ENCODE results near the gene DOCK1. TPM values are rescaled to one million over a fixed set of nuclear protein-coding genes. Genes with fewer than 3 reads are reported as not detected.

The DOCK1 gene
- total RNA-seq, 1 experiment from 2014 or later, result 60.4 TPM

- no peak overlapping the region for H3K4me3 ChIP-seq
- H3K27ac ChIP-seq, result no peak overlapping the region
- no peaks in the 10 kb centered on the region for H3K9me3 ChIP-seq (replicated peaks)
- H3K27me3 ChIP-seq (replicated peaks), result peaks cover 3% of the 10 kb centered on the region
- peaks cover 7% of the 10 kb centered on the region; the same call in 1 of the 2 replicates for H3K36me3 ChIP-seq
- H3K4me1 ChIP-seq (replicated peaks), result peaks cover 6% of the 10 kb centered on the region
- DNase-seq (ENCODE audit: low read depth in 1 of 2, low spot score in 2 of 2), result no peak
These were observed 295.4 kb downstream of the DOCK1 start for GRCh38 chr10:127200646-127201045.

- Histone ChIP-seq H3K27ac (no peak overlapping the region), H3K4me3 (no peak overlapping the region), H3K9me3 (replicated peaks) (no peaks in the 10 kb centered on the region), H3K36me3 (peaks cover 7% of the 10 kb centered on the region; the same call in 1 of the 2 replicates), H3K4me1 (replicated peaks) (no peaks in the 10 kb centered on the region), H3K27me3 (replicated peaks) (no peaks in the 10 kb centered on the region)
- no peak for DNase-seq (ENCODE audit: low read depth in 1 of 2, low spot score in 2 of 2)
These were observed 297.8 kb downstream of the DOCK1 start for GRCh38 chr10:127203067-127203466.

- no peaks in the 10 kb centered on the region for H3K4me1 ChIP-seq (replicated peaks)
- H3K27me3 ChIP-seq (replicated peaks), result no peaks in the 10 kb centered on the region
- no peak overlapping the region for H3K4me3 ChIP-seq
- no peak overlapping the region for H3K27ac ChIP-seq
- DNase-seq (ENCODE audit: low read depth in 1 of 2, low spot score in 2 of 2), result no peak
- H3K9me3 ChIP-seq (replicated peaks), result no peaks in the 10 kb centered on the region
- 0 out of 2 replicates have a peak, but pooled peaks cover 7% of the 10 kb centered on the region for H3K36me3 ChIP-seq
These were observed 301.9 kb downstream of the DOCK1 start for GRCh38 chr10:127207081-127207480.

- Histone ChIP-seq H3K36me3 (no peaks in the 10 kb centered on the region), H3K4me1 (replicated peaks) (no peaks in the 10 kb centered on the region), H3K4me3 (no peak overlapping the region), H3K9me3 (replicated peaks) (no peaks in the 10 kb centered on the region), H3K27me3 (replicated peaks) (no peaks in the 10 kb centered on the region), H3K27ac (no peak overlapping the region)
- DNase-seq (ENCODE audit: low read depth in 1 of 2, low spot score in 2 of 2), result no peak
These were observed 305.8 kb downstream of the DOCK1 start for GRCh38 chr10:127210936-127211466.

- H3K4me3 ChIP-seq, result no peak overlapping the region
- no peak overlapping the region for H3K27ac ChIP-seq
- H3K9me3 ChIP-seq (replicated peaks), result no peaks in the 10 kb centered on the region
- 0 out of 2 replicates have a peak, but pooled peaks cover 2% of the 10 kb centered on the region for H3K4me1 ChIP-seq (replicated peaks)
- H3K36me3 ChIP-seq, result no peaks in the 10 kb centered on the region
- H3K27me3 ChIP-seq (replicated peaks), result no peaks in the 10 kb centered on the region
- DNase-seq (ENCODE audit: low read depth in 1 of 2, low spot score in 2 of 2), result no peak
These were observed 310.6 kb downstream of the DOCK1 start for GRCh38 chr10:127215866-127216265.

- H3K4me3 ChIP-seq, result no peak overlapping the region
- no peaks in the 10 kb centered on the region for H3K36me3 ChIP-seq
- no peak overlapping the region for H3K27ac ChIP-seq
- H3K4me1 ChIP-seq (replicated peaks), result 0 out of 2 replicates have a peak, but pooled peaks cover 2% of the 10 kb centered on the region
- no peaks in the 10 kb centered on the region for H3K9me3 ChIP-seq (replicated peaks)
- DNase-seq (ENCODE audit: low read depth in 1 of 2, low spot score in 2 of 2), result no peak
- H3K27me3 ChIP-seq (replicated peaks), result no peaks in the 10 kb centered on the region
These were observed 311.0 kb downstream of the DOCK1 start for GRCh38 chr10:127216274-127216673.

- no peaks in the 10 kb centered on the region for H3K27me3 ChIP-seq (replicated peaks)
- no peak overlapping the region for H3K4me3 ChIP-seq
- H3K27ac ChIP-seq, result no peak overlapping the region
- no peaks in the 10 kb centered on the region for H3K36me3 ChIP-seq
- H3K9me3 ChIP-seq (replicated peaks), result no peaks in the 10 kb centered on the region
- DNase-seq (ENCODE audit: low read depth in 1 of 2, low spot score in 2 of 2), result no peak
- H3K4me1 ChIP-seq (replicated peaks), result 0 out of 2 replicates have a peak, but pooled peaks cover 2% of the 10 kb centered on the region
These were observed 311.6 kb downstream of the DOCK1 start for GRCh38 chr10:127216786-127217185.

- DNase-seq (ENCODE audit: low read depth in 1 of 2, low spot score in 2 of 2), result no peak
- Histone ChIP-seq H3K4me3 (no peak overlapping the region), H3K4me1 (replicated peaks) (0 out of 2 replicates have a peak, but pooled peaks cover 2% of the 10 kb centered on the region), H3K9me3 (replicated peaks) (no peaks in the 10 kb centered on the region), H3K36me3 (no peaks in the 10 kb centered on the region), H3K27me3 (replicated peaks) (no peaks in the 10 kb centered on the region), H3K27ac (no peak overlapping the region)
These were observed 313.4 kb downstream of the DOCK1 start for GRCh38 chr10:127218658-127219057.

- DNase-seq (ENCODE audit: low read depth in 1 of 2, low spot score in 2 of 2), result no peak
- H3K36me3 ChIP-seq, result no peaks in the 10 kb centered on the region
- H3K27me3 ChIP-seq (replicated peaks), result no peaks in the 10 kb centered on the region
- no peak overlapping the region for H3K27ac ChIP-seq
- no peaks in the 10 kb centered on the region for H3K9me3 ChIP-seq (replicated peaks)
- H3K4me1 ChIP-seq (replicated peaks), result 0 out of 2 replicates have a peak, but pooled peaks cover 2% of the 10 kb centered on the region
- no peak overlapping the region for H3K4me3 ChIP-seq
These were observed 316.1 kb downstream of the DOCK1 start for GRCh38 chr10:127221281-127221680.

- Histone ChIP-seq H3K36me3 (no peaks in the 10 kb centered on the region), H3K4me1 (replicated peaks) (no peaks in the 10 kb centered on the region), H3K27ac (no peak overlapping the region), H3K9me3 (replicated peaks) (no peaks in the 10 kb centered on the region), H3K4me3 (no peak overlapping the region), H3K27me3 (replicated peaks) (no peaks in the 10 kb centered on the region)
- no peak for DNase-seq (ENCODE audit: low read depth in 1 of 2, low spot score in 2 of 2)
These were observed 321.8 kb downstream of the DOCK1 start for GRCh38 chr10:127227027-127227426.

- H3K9me3 ChIP-seq (replicated peaks), result no peaks in the 10 kb centered on the region
- no peaks in the 10 kb centered on the region for H3K27me3 ChIP-seq (replicated peaks)
- DNase-seq (ENCODE audit: low read depth in 1 of 2, low spot score in 2 of 2), result no peak
- H3K36me3 ChIP-seq, result no peaks in the 10 kb centered on the region
- no peaks in the 10 kb centered on the region for H3K4me1 ChIP-seq (replicated peaks)
- H3K4me3 ChIP-seq, result no peak overlapping the region
- no peak overlapping the region for H3K27ac ChIP-seq
These were observed 322.4 kb downstream of the DOCK1 start for GRCh38 chr10:127227663-127228062.

GRCh38 chr10:127228195-127228787 is 323.1 kb downstream of the DOCK1 start:
- DNase-seq (ENCODE audit: low read depth in 1 of 2, low spot score in 2 of 2), result no peak
- no peaks in the 10 kb centered on the region for H3K36me3 ChIP-seq
- no peaks in the 10 kb centered on the region for H3K9me3 ChIP-seq (replicated peaks)
- no peak overlapping the region for H3K27ac ChIP-seq
- no peaks in the 10 kb centered on the region for H3K4me1 ChIP-seq (replicated peaks)
- no peaks in the 10 kb centered on the region for H3K27me3 ChIP-seq (replicated peaks)
- H3K4me3 ChIP-seq, result no peak overlapping the region

- Histone ChIP-seq H3K4me1 (replicated peaks) (no peaks in the 10 kb centered on the region), H3K27ac (no peak overlapping the region), H3K4me3 (no peak overlapping the region), H3K27me3 (replicated peaks) (no peaks in the 10 kb centered on the region), H3K36me3 (no peaks in the 10 kb centered on the region), H3K9me3 (replicated peaks) (no peaks in the 10 kb centered on the region)
- no peak for DNase-seq (ENCODE audit: low read depth in 1 of 2, low spot score in 2 of 2)
These were observed 329.1 kb downstream of the DOCK1 start for GRCh38 chr10:127234306-127234800.

GRCh38 chr10:127236266-127236665 is 331.0 kb downstream of the DOCK1 start:
- no peak for DNase-seq (ENCODE audit: low read depth in 1 of 2, low spot score in 2 of 2)
- Histone ChIP-seq H3K27me3 (replicated peaks) (no peaks in the 10 kb centered on the region), H3K36me3 (no peaks in the 10 kb centered on the region), H3K9me3 (replicated peaks) (no peaks in the 10 kb centered on the region), H3K27ac (no peak overlapping the region), H3K4me3 (no peak overlapping the region), H3K4me1 (replicated peaks) (no peaks in the 10 kb centered on the region)
